Breast epithelium (tissue), 3 donors: ENCODE results near the gene AGBL1.

Source experiments
- CTCF ChIP-seq, 3 donors: fragments of 450-650 bp; IDR thresholded peaks; one replicate each; pipeline ENCODE4 v1.5.1; 2016 to 2017; ENCODE audit warnings: antibody characterized with exemption in 3 of 3, mild to moderate bottlenecking in 3 of 3, moderate library complexity in 3 of 3
- POLR2A ChIP-seq: fragments of 450-650 bp; IDR thresholded peaks from one replicate; pipeline ENCODE4 v1.6.1; 2016; ENCODE audit warnings: antibody characterized with exemption, mild to moderate bottlenecking, moderate library complexity

- TF ChIP-seq CTCF (IDR thresholded peaks at IDR 0.05) (no peak), POLR2A (no peak)
Observed at GRCh38 chr15:86199467-86200145, 119.9 kb downstream of the AGBL1 start.
